ENCODE data around the gene OCEL1.
A peak's percentile ranks its signal among the peaks of the same experiment; 100 is the strongest.

OCEL1 gene

GRCh38 chr19:17210296-17210695, 15.7 kb upstream of the OCEL1 start:
- DNase-seq (ENCODE audit: low spot score) = no peak

GRCh38 chr19:17211547-17212446, 14.2 kb upstream of the OCEL1 start:
- no peak for DNase-seq (ENCODE audit: low spot score)

GRCh38 chr19:17213334-17213733, 12.7 kb upstream of the OCEL1 start:
- DNase-seq (ENCODE audit: low spot score) = no peak

- no peak for DNase-seq (ENCODE audit: low spot score)
Observed at GRCh38 chr19:17214508-17215126, 11.4 kb upstream of the OCEL1 start.

- DNase-seq (ENCODE audit: low spot score) = peak; percentile 93
Observed at GRCh38 chr19:17215127-17215971, 10.7 kb upstream of the OCEL1 start, which contains the start of gene USE1. Gene USE1 (plus strand): TSS chr19:17215357. CDS start chr19:17215406, 49 bp downstream.

- no peak for DNase-seq (ENCODE audit: low spot score)
Observed at GRCh38 chr19:17216058-17216670, 9.9 kb upstream of the OCEL1 start.

- DNase-seq (ENCODE audit: low spot score) = no peak
Observed at GRCh38 chr19:17219286-17219685, 6.7 kb upstream of the OCEL1 start.

GRCh38 chr19:17220207-17220758, 5.7 kb upstream of the OCEL1 start:
- no peak for DNase-seq (ENCODE audit: low spot score)

GRCh38 chr19:17225053-17225452, 973 bp upstream of the OCEL1 start:
- DNase-seq (ENCODE audit: low spot score) = no peak

GRCh38 chr19:17227798-17228367, 1.9 kb downstream of the OCEL1 start:
- DNase-seq (ENCODE audit: low spot score) = no peak

- no peak for DNase-seq (ENCODE audit: low spot score)
Observed at GRCh38 chr19:17229890-17230289, 3.9 kb downstream of the OCEL1 start.

GRCh38 chr19:17232258-17232657, 6.2 kb downstream of the OCEL1 start:
- no peak for DNase-seq (ENCODE audit: low spot score)

GRCh38 chr19:17234911-17235299, 8.9 kb downstream of the OCEL1 start:
- no peak for DNase-seq (ENCODE audit: low spot score)

GRCh38 chr19:17235300-17235970, 9.4 kb downstream of the OCEL1 start:
- DNase-seq (ENCODE audit: low spot score) = peak; percentile 79

- no peak for DNase-seq (ENCODE audit: low spot score)
Observed at GRCh38 chr19:17235971-17236777, 10.1 kb downstream of the OCEL1 start.

- no peak for DNase-seq (ENCODE audit: low spot score)
Observed at GRCh38 chr19:17236811-17237543, 11.0 kb downstream of the OCEL1 start.

- DNase-seq (ENCODE audit: low spot score) = no peak
Observed at GRCh38 chr19:17237747-17238706, 12.0 kb downstream of the OCEL1 start.

Data from left forelimb (tissue), 1 donor.